GM12872 (cell line): ENCODE results near the gene TMEM132C.
A peak's percentile ranks its signal among the peaks of the same experiment; 100 is the strongest.

Experiments used
- CTCF ChIP-seq: IDR thresholded peaks from 3 replicates; pipeline ENCODE4 v1.5.1; 2011; ENCODE audit warnings: low read depth, mild to moderate bottlenecking, low read length, moderate library complexity; ENCODE audit not compliant: insufficient read depth

The TMEM132C gene

GRCh38 chr12:128578045-128578444 is 311.1 kb downstream of the TMEM132C start:
- no peak for TF ChIP-seq CTCF

GRCh38 chr12:128581321-128581761 is 314.4 kb downstream of the TMEM132C start:
- TF ChIP-seq CTCF = no peak

GRCh38 chr12:128583453-128583852 is 316.5 kb downstream of the TMEM132C start:
- TF ChIP-seq CTCF = peak; percentile 47; the same call in 2 of the 3 replicates

GRCh38 chr12:128586451-128587029 is 319.6 kb downstream of the TMEM132C start:
- TF ChIP-seq CTCF = no peak

- no peak for TF ChIP-seq CTCF
Observed at GRCh38 chr12:128587918-128588317, 320.9 kb downstream of the TMEM132C start.

- TF ChIP-seq CTCF = no peak
Observed at GRCh38 chr12:128592220-128592744, 325.3 kb downstream of the TMEM132C start.

- no peak for TF ChIP-seq CTCF
Observed at GRCh38 chr12:128594521-128594920, 327.6 kb downstream of the TMEM132C start.
